Activated CD4-positive, alpha-beta T cell treated with anti-CD3 and anti-CD28 coated beads for 24 hours (primary cell): ENCODE data around the gene NEURL4.
"Not testable (repeated sequence)": the region's sequence is repeated elsewhere in the genome, so short reads cannot be mapped to it uniquely, and the experiment has no call there.

Source experiments
- DNase-seq, 2 donors: peaks; one replicate each; pipeline ENCODE4 v3.0.0-alpha.2; 2020; ENCODE audit warnings: low read depth in 2 of 2

NEURL4 gene

DNA sequence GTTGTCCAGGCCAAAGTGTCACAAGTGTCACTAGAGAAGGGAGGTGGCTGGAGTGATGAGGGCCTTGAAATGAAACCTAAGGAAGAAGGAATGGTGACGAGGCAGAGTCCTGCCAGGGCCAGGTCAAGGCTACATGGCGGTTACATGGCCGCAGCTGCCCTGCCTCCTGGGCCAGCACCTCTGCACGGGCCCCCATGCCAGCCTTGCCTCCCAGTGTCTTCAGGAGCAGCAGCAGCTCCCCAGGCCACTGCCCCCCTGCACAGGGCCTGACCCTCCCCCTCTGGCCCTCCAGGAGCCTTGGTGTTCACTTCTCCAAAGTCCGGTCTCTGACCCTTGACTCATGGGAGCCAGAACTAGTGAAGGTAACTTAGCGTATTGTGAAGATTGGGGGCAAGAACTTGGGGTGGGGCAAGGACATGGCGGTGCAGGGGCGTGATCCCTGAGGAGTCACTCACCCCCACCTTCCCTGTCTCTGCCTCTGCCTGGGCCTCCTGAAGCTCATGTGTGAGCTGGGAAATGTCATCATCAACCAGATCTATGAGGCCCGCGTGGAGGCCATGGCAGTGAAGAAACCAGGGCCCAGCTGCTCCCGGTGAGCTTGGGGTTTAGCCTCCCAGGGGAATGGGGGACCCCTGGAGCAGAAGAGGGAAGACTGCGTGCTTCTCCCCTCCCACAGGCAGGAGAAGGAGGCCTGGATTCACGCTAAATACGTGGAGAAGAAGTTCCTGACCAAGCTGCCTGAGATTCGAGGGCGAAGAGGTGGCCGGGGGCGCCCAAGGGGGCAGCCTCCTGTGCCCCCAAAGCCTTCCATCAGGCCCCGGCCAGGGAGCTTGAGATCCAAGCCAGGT lies 18.7 kb upstream of the NEURL4 start:
- no peak for DNase-seq

DNA sequence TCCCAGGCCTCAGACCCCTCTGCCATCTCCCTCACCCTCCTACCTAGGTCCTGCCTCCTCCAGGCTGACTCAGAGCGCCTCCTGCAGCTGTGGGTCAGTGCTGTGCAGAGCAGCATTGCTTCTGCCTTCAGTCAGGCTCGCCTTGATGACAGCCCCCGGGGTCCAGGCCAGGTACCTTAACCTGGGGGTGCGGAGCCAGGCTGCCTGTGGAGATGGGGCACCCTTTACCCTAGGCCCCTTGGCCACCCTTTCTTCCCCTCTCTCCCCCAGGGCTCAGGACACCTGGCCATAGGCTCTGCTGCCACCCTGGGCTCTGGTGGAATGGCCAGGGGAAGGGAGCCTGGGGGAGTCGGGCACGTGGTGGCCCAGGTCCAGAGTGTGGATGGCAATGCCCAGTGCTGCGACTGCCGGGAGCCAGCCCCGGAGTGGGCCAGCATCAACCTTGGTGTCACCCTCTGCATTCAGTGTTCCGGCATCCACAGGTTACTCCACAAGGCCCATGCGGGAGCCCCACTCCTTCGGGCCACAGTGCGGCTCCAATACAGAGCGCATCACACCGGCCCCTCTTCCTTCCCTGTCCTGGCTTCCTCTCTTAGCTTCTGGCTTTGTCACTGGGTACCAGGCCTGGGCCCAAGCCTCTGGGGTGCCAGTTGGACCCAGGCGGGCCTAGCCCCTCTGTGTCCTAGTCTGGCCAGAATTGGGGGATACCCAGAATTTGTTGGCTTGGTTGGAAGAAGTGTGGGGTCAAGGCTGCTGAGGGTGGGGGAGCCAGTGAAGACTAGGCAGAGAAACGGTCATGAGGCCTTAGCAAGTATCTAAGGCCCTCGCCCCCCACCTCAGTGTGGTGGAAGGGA lies 17.9 kb upstream of the NEURL4 start:
- DNase-seq: no peak

DNA sequence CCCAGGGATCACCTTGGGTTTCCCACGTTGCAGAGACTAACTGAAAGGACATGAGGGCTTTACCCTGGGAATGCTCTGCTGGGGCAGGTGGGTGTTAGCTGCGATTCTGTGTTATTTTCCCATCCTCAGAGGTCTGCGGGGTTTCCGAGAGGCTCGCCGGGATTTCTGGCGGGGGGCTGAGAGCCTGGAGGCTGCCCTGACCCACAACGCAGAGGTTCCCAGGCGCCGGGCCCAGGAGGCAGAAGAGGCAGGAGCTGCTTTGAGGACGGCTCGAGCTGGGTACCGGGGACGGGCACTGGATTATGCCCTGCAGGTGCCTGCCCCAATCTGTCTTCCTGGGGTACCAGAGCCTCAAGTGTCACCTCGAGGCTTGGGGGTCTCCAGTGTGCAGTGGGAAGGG lies 14.1 kb upstream of the NEURL4 start:
- DNase-seq: no peak

DNA sequence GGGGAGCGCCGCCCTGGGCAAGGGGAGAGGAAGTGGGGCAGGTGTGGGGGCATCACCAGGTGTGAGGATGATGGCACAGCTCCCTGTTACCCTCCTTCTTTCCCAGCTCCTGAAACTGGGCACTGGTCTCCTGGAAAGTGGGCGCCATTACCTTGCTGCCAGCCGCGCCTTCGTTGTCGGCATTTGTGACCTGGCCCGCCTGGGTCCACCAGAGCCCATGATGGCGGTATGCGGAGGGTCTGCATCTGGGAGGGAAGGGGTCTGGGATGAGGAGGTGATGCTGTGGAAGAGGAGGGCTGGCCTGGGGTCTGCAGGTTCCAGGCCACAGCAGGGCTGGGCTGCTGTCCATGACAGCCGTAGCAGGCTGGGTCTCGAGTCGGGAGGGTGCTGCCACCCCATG lies 12.7 kb upstream of the NEURL4 start:
- no peak for DNase-seq

DNA sequence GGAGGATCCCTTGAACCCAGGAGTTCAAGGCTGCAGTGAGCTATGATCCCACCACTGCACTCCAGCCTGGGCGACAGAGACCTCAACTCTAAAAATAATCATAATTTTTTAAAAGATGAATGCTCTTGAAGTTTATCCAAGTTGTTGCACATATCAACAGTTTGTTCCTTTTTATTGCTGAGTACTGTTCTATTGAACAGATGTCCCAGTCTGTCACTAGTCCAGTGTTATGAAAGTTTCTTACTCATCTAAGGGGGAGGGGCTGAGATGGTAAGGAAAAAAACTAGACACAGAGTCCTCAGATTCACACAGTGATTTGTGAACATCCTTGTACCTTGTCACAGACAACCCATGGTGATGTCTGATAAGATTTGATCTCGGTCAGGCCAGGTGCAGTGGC lies 11.0 kb upstream of the NEURL4 start:
- no peak for DNase-seq

DNA sequence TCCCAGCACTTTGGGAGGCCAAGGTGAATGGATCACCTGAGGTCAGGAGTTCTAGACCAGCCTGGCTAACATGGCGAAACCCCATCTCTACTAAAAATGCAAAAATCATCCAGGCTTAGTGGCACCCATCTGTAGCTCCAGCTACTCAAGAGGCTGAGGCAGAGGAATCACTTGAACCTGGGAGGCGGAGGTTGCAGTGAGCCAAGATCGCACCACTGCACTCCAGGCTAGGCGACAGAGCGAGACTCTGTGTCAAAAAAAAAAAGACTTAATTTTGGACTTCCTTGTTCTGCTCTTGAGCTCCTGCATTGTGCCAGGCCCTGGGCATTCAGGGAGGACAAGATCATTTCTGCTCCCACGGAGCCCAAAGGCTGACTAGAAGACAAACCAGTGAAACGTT lies 8.5 kb upstream of the NEURL4 start:
- DNase-seq: not testable (repeated sequence)

DNA sequence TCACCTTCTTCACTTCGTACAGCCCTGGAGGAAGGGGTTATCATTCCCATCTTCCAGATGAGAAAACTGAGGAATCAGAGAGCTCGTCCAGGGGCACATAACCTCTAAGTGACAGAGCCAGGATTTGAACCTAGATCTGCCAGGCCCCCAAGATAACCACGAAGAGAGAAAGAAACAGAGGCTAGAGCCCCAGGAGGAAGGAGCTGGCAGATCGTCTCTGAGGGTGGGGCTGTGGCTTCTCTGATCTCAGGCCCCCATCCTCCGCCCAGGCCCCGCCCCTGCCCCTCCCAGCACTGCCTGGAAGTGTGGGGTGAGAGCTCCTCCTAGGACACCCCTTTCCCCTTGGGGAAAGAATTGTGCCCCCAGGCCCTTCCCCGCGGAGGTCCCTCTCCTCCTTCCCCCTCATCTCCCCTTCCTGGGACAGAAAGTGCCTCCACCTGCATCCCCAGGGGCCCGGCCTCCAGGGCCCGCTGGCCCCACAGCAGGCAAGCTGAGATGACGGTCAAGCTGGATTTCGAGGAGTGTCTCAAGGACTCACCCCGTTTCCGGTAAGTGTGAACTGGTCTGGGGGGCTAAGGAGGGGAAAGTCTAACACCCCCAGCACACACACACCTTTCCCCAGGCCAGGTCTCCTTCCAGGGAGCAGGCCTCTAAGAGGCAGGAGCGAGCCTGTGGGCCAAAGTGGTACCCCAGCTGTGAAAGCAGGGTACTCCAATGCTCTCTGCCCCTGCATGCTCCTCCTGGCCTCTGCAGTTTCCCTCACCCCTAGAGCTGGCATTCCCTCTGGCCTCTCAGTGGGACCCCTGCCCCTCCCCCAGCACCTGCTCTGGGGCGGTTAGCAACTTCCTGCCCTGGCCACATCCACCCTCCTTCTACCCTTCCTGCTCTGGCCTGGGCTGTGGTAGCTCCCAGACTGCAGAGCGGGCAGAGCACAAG lies 7.4 kb upstream of the NEURL4 start, which contains the start of gene ACAP1:
ACAP1 (plus strand) TSS at position 290 of the 936 bp plus-strand sequence; CDS start at position 496, 206 bp downstream.
- peak; percentile 84 to 89 for DNase-seq

DNA sequence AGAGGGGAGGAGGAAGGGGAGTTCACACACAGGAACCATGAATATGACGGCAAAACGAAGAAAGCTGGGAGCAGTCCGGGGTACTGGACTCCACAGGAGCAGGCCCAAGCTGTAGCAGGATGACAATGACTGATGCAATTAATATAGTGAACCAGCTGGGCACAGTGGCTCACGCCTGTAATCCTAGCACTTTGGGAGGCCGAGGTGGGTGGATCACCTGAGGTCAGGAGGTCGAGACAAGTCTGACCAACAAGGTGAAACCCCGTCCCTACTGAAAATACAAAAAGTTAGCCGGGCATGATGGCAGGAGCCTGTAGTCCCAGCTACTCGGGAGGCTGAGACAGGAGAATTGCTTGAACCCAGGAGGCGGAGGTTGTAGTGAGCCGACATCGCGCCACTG lies 6.6 kb upstream of the NEURL4 start:
- not testable (repeated sequence) for DNase-seq

DNA sequence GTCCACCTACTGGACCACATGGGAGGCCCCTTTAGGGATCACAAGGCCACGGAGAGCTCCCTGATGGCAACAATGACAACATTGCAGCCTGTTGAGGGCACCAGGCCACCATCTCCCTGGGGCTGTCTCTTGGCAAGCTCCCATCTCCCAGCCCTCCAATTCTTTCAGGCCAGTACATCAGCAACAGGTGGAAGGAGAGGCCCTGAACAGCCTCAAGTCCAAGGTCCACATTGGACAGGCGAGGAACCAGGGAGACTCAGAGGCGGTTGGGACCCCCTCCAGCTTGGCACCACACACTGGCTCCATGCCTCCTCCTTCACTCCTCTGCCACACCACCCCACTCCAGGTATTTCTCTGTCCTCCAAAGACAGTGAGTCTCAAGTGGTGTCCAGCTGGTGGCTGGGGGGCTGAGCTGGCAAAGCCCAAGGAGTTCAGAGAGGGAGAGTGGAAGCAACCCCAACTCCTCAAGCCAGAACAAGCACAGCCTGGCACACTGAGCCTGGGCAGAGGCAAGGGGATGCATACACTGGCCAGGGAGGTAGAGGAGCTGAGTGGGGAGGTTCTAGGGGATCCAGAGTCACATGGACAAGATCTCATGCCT lies 5.9 kb upstream of the NEURL4 start:
- DNase-seq: no peak

DNA sequence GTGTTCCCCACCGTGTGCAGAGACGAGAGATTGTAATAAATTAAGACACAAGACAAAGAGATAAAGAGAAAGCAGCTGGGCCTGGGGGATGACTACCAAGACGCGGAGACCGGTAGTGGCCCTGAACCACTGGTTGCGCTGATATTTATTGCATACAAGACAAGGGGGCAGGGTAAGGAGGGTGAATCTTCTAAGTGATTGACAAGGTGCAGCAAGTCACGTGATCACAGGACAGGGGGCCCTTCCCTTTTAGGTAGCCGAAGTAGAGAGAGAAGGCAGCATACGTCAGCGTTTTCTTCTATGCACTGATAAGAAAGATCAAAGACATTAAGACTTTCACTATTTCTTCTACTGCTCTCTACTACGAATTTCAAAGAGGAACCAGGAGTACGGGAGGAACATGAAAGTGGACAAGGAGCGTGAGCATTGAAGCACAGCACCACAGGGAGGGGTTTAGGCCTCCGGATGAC lies 3.5 kb upstream of the NEURL4 start:
- DNase-seq: not testable (repeated sequence)

DNA sequence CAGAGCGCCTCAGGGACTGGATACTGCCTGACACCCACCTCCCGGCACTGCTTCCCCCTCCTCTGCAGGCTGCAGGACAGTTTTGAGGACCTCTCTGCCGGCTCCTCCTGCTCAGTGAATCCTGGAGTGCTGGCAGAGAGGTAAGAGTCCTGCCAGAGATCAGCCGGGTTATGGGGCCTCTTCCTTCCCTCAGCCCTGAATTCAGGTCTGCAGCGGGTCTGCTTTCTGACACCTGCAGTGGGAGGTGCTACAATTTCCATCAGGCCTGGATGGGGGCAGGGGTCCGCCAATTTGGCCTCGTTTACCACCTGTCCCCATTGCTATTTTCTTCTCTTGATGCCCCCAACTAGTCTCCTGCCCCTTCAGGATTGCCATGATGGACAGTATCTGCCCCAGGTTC lies 3.0 kb upstream of the NEURL4 start:
- no peak for DNase-seq

DNA sequence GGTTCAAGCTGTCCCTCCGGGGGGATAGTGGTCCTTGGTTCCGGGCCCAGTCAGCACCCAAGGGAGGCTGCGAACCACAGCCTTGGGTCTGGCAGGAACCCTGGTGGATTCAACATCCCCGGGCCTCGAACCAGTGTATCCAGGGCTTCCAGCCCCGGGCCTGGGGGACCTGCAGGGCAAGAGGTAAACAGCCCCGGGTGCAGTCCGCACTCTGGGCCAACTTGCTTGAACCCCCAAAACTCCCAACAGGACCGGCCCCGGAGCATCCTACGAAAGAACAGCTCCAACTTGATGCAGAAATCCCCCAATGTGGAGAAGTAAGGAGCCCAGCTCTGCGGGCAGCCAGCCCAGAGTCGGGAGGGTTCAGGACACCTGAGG lies 1.5 kb upstream of the NEURL4 start:
- no peak for DNase-seq

DNA sequence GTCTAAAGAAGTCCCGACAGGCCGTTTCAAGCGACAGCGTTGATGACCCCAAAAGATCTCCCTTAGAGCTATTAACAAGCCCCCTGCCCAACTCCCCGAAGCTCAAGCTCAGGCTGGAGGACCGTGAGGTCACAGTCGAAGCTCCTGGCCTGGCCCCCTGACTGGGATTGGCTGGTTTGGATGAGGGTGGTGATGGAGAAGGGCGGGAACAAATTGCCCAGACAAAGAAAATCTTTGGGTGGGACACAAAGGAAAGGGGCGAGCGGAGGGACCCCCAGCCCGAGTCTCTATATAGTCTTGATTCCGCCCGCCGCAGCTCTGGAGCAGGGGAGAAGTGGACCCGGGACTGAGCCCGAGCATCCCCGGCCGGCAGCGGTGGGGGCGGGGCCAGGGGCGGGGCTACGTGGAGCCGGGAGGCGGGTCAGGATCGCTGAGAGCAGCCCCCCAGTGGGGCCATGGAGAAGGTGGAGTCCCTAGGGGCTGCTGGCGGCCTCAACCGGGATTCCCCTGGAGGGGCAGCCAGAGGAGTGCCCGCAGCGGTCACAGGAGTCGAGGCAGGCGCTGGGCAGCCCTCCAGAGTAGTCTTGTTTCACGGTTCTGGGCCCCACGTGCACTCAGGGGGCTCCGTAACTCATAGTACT lies 982 bp upstream of the NEURL4 start:
- peak; percentile 69 to 75 for DNase-seq

DNA sequence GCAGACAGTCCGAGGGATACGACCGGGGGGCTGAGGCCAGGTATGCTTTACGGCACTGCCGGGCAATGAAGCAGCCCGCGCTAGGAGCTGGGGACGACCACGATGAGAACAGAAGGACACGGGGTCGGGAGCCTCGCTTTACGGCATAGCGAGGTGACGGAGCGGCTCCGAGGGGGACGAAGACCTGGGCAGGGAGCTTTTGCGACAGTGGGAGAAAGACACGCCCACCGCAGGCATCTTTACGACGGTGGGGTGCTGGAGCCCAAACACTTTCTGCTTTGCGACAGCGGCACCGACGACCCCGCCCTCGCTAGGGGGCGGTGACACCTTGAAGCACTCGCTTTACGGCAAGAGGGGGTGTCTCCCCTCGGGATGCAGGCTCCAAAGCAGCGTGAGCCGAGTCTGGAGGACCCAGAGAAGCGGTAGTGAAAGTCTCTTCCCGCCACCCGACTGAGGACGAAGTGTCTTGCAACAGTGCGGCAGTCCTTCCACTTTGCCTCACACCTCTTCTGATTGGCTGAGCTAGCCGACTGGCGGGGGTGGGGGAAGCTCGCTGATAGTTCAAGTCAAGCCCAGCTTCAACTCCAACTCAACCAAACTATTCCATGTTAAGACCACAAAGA lies 350 bp upstream of the NEURL4 start:
- peak; percentile 91 to 94 for DNase-seq

DNA sequence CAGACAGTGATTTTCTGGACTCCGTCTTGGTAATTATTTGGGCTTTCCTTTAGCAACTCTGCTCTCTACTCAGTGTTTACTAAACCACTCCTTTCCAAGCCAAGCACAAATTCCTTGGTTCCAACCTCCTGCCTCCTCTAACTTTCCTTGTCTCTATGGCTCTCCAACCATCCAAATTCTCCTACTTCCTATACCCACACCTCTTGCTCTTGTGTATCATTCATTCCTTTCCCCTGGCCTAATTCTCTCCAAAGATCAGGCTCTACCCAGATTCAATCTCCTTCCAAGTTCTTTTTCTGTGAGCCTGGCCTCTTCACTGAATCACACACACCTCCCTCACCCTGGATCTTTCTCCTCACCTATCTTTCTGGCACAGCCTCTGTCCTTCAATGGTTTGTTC lies 1.1 kb downstream of the NEURL4 start:
- DNase-seq: no peak

DNA sequence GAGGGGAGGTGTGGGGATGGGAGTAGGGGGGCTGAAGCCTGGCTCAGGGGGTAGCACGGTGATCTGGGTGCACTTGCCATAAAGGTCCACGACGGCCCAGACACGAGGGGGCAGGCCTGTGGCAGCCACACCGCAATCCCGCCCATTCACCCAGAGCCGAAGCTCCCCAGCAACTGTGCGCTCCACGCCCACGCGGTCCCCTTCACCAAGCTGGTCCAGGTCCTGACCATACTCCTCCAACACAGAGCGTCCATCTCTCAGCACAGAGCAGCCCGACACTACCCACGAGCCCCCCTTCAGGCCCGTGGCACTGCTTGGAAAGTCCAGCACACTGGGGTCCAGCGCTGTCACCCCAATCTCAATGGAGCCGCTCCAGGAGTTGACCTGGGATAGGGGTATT lies 1.6 kb downstream of the NEURL4 start:
- no peak for DNase-seq

DNA sequence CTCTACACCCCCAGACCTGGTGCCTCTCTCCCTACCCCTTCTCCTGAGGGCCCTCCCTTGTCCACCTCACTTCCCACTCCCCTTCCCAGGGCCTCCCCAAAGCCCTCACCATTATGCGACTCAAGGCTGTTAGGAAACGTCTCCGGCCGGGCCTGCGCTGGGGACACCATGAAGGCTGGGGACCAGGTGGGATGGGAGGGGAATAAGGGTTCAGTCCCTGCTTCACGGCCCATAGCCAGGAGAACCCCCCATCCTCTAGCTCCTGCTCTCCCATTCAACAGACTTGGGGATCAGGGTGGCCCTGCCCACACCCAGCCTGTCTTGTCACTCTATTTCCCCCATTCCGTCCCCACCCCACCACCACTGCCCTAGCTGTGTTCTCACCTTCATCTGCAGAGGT lies 2.1 kb downstream of the NEURL4 start:
- DNase-seq: no peak

DNA sequence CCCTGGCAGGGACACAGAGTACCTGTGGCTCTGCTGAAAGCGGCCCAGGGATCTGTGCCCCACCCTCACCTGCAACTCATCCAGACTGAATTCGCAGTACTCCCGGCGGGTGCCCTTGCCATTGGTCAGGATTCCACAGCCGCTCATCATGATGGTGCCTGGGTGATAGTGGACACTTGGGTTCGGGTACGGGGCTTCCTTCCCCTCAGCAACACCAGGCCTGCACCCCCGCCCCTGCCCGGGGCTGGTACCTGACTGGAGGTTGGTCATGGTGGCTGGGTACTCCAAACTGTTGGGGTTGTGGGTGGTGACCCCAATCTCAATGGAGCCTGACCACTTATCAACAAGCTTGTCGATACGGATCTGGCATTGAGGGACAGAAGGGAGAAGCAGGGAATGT lies 2.9 kb downstream of the NEURL4 start:
- DNase-seq: no peak

DNA sequence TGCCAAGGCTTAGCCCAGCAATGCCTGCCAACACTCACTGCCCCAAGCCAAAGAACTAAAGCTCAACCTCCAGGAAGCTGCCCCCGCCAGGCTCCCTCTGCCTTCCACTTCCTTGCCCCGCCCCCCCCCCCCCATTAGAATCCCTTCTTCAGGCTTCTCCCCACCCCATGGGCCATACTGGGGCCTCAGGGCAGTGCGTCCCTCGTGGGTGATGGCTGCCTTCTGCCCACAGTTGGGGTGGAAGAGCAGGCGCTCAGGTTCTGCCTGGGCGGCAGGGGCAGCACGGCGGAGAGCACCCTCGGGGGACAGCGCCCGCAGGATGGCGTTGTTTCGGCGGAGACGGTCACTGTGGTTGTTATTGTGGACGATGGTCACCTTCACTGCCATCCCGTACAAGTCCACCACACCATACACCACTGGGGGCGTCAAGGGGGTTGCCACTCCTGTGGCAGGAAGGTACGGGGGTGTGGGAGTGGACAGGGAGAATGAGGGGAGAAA lies 4.1 kb downstream of the NEURL4 start:
- DNase-seq: no peak

DNA sequence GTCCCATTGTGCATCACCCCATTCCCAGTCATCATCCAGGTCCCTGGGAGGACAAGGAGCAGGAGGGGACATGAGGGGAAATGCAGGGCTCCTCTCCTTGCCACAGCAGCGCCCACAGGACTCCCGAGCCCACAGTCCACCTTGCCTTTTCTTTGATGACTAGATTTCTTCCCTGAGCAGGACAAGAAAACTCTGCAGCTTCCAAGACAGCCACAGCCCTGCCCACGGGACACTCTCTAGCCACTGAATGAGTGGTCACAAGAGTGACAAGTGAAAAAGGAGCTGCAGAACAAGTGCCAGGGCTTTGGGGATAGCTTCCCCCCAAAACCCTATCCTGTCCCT lies 4.7 kb downstream of the NEURL4 start:
- DNase-seq: no peak
